GM23338 (cell line): ENCODE data around the gene FANCF. TPM values are rescaled to one million over a fixed set of nuclear protein-coding genes. Genes with fewer than 3 reads are reported as not detected.
A peak's percentile ranks its signal among the peaks of the same experiment; 100 is the strongest.

Source experiments
- ATAC-seq: fragments of 200-7000 bp; cut with Tn5 transposase; 3 replicates; pipeline ENCODE4 v1.9.1; 2020
- DNase-seq: peaks from one replicate; pipeline ENCODE4 v3.0.0-alpha.2; 2015; ENCODE audit warnings: low spot score
- H2AFZ ChIP-seq: fragments of 200-600 bp; sonication (generic); 2 replicates; pipeline ENCODE4 v1.8.0; 2016; ENCODE audit warnings: antibody characterized with exemption, mild to moderate bottlenecking, moderate library complexity
- H3F3A ChIP-seq: fragments of 200-600 bp; sonication (generic); replicated peaks from 2 replicates; pipeline ENCODE4 v1.8.0; 2017; ENCODE audit warnings: antibody characterized with exemption, mixed run types, low read depth
- H3K27ac ChIP-seq: fragments of 200-600 bp; sonication (generic); 2 replicates; pipeline ENCODE4 v1.6.1; 2016; ENCODE audit warnings: low read depth
- H3K27me3 ChIP-seq: fragments of 200-600 bp; sonication (generic); 2 replicates; pipeline ENCODE4 v1.8.0; 2016; ENCODE audit warnings: mild to moderate bottlenecking, mixed run types, moderate library complexity; ENCODE audit not compliant: insufficient read depth
- H3K36me3 ChIP-seq: fragments of 200-600 bp; sonication (generic); 2 replicates; pipeline ENCODE4 v1.8.0; 2016; ENCODE audit warnings: mild to moderate bottlenecking; ENCODE audit not compliant: insufficient read depth
- H3K4me1 ChIP-seq: fragments of 200-600 bp; sonication (generic); 2 replicates; pipeline ENCODE4 v1.8.0; 2016; ENCODE audit warnings: mild to moderate bottlenecking, moderate library complexity; ENCODE audit not compliant: insufficient read depth
- H3K4me2 ChIP-seq: fragments of 200-600 bp; sonication (generic); 2 replicates; pipeline ENCODE4 v1.7.1; 2017; ENCODE audit warnings: mixed run types
- H3K4me3 ChIP-seq: fragments of 200-600 bp; sonication (generic); 2 replicates; pipeline ENCODE4 v1.6.1; 2016; ENCODE audit warnings: mixed run types
- H3K79me2 ChIP-seq: fragments of 200-600 bp; sonication (generic); replicated peaks from 2 replicates; pipeline ENCODE4 v1.8.0; 2017; ENCODE audit warnings: mild to moderate bottlenecking; ENCODE audit not compliant: insufficient read depth
- H3K9me2 ChIP-seq: fragments of 200-600 bp; sonication (generic); 2 replicates; pipeline ENCODE4 v1.8.0; 2017; ENCODE audit not compliant: insufficient read depth
- H4K20me1 ChIP-seq: fragments of 200-600 bp; sonication (generic); replicated peaks from 2 replicates; pipeline ENCODE4 v1.8.0; 2017; ENCODE audit warnings: mild to moderate bottlenecking; ENCODE audit not compliant: insufficient read depth
- H3K27ac Mint-ChIP-seq: 2 replicates; pipeline ENCODE4 v1.8.0; 2020; ENCODE audit warnings: inconsistent platforms, mild to moderate bottlenecking, moderate library complexity, mixed read lengths
- H3K27me3 Mint-ChIP-seq: 3 replicates; pipeline ENCODE4 v1.8.0; 2022; ENCODE audit warnings: low read depth, mild to moderate bottlenecking, moderate library complexity, mixed read lengths, inconsistent platforms; ENCODE audit not compliant: insufficient read depth, poor library complexity
- H3K36me3 Mint-ChIP-seq: 3 replicates; pipeline ENCODE4 v1.8.0; 2021; ENCODE audit warnings: low read depth, mild to moderate bottlenecking, inconsistent platforms, moderate library complexity, mixed read lengths
- H3K4me1 Mint-ChIP-seq: 3 replicates; pipeline ENCODE4 v1.8.0; 2020; ENCODE audit warnings: mild to moderate bottlenecking, inconsistent platforms, mixed read lengths
- H3K4me3 Mint-ChIP-seq: 3 replicates; pipeline ENCODE4 v1.8.0; 2021; ENCODE audit warnings: moderate library complexity, mild to moderate bottlenecking, inconsistent platforms, mixed read lengths
- H3K9me3 Mint-ChIP-seq: 3 replicates; pipeline ENCODE4 v1.8.0; 2020; ENCODE audit warnings: moderate library complexity, mild to moderate bottlenecking, inconsistent platforms, mixed read lengths
- CREB1 ChIP-seq: fragments of 250-450 bp; sonication (Bioruptor Pico); IDR thresholded peaks from 2 replicates; pipeline ENCODE4 v1.5.0; 2020; ENCODE audit warnings: low read depth, mild to moderate bottlenecking, moderate library complexity
- EZH2phosphoT487 ChIP-seq: fragments of 200-600 bp; sonication (generic); IDR thresholded peaks from one replicate; pipeline ENCODE4 v1.8.1; 2018; ENCODE audit warnings: antibody characterized with exemption; ENCODE audit not compliant: unreplicated experiment
- JUNB ChIP-seq: IDR thresholded peaks from one replicate; pipeline ENCODE4 v1.6.1; 2016; ENCODE audit warnings: antibody characterized with exemption; ENCODE audit not compliant: unreplicated experiment
- POLR2AphosphoS5 ChIP-seq: IDR thresholded peaks from 2 replicates; pipeline ENCODE4 v1.6.1; 2016; ENCODE audit warnings: antibody characterized with exemption, low read depth
- ZNF331 ChIP-seq: fragments of 250-450 bp; sonication (Bioruptor Pico); IDR thresholded peaks from 2 replicates; pipeline ENCODE4 v1.5.0; 2020; ENCODE audit warnings: low read depth, mild to moderate bottlenecking, moderate library complexity
- polyA plus RNA-seq: library from polyadenylated mRNA; unstranded; fragments of >200 nt; fragmentation: Nextera tagmentation; extraction: Ambion mirVana; gene quantifications from 2 replicates; pipeline ENCODE4 v1.2.1, GENCODE V29; 2016
- total RNA-seq: library from RNA; depleted of rRNA; stranded (reverse); fragments of >200 nt; shearing (Covaris generic); gene quantifications from 2 replicates; pipeline ENCODE4 v1.2.3, GENCODE V29; 2014
- TF ChIP-seq, protein P1 (sequence below): fragments of 250-450 bp; sonication (Bioruptor Pico); IDR thresholded peaks from 2 replicates; pipeline ENCODE4 v1.5.0; 2020; ENCODE audit warnings: mild to moderate bottlenecking, moderate library complexity
- TF ChIP-seq, protein P2 (sequence below): IDR thresholded peaks from one replicate; pipeline ENCODE4 v1.6.1; 2018; ENCODE audit warnings: antibody characterized with exemption; ENCODE audit not compliant: unreplicated experiment
- TF ChIP-seq, protein P3 (sequence below): IDR thresholded peaks from 2 replicates; pipeline ENCODE4 v1.6.1; 2016; ENCODE audit warnings: antibody characterized with exemption

FANCF gene
- total and polyA plus RNA-seq, 2 experiments from 2014 or later, result 17.0 to 31.8 TPM

DNA sequence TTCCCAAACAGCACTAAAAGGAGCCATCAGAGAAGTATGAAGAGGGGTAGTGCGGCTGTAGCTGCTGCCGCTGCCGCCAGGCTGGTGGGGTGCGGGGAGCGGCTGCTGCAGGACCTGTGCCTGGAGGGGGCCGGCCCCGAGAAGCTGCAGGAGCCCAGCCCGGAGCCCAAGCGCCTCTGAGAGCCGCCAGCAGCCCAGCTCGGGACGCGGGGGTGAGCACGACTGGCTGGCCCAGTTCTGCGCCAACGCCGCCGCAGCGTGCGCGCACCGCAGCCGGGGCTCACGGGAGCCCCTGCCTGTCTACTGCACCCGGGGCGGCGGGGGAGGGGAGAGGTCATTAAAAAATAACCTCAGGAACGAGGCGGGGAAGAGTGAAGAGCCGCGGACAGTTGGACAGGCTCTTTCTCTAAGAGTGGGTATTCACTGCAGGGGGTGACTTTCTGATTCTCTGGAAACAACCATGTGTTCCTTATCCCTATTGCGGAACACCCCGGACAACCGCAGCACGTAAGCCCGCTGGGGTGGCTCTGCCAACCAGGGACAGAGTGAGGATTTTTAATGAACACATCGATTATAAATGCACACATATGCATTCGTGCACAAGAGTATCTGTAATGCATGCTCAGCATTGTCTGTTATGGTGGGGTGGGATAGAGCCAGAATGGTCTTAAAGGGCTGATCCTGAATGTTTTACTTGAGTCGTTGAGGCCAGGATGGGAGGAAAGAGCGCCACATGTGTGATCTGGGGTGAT is 41.2 kb upstream of the FANCF start:
- no peaks in the 10 kb centered on the region for H3K36me3 ChIP-seq
- no peaks in the 10 kb centered on the region for H4K20me1 ChIP-seq
- no peaks in the 10 kb centered on the region for H3K79me2 ChIP-seq
- peaks cover 27% of the 10 kb centered on the region for H3K27me3 ChIP-seq
- peaks cover 5% of the 10 kb centered on the region for H3K27me3 Mint-ChIP-seq
- H3K9me3 Mint-ChIP-seq, result no peaks in the 10 kb centered on the region
- TF ChIP-seq ZNF331, result no peak
- TF ChIP-seq POLR2AphosphoS5, result no peak
- TF ChIP-seq, protein P1, sequence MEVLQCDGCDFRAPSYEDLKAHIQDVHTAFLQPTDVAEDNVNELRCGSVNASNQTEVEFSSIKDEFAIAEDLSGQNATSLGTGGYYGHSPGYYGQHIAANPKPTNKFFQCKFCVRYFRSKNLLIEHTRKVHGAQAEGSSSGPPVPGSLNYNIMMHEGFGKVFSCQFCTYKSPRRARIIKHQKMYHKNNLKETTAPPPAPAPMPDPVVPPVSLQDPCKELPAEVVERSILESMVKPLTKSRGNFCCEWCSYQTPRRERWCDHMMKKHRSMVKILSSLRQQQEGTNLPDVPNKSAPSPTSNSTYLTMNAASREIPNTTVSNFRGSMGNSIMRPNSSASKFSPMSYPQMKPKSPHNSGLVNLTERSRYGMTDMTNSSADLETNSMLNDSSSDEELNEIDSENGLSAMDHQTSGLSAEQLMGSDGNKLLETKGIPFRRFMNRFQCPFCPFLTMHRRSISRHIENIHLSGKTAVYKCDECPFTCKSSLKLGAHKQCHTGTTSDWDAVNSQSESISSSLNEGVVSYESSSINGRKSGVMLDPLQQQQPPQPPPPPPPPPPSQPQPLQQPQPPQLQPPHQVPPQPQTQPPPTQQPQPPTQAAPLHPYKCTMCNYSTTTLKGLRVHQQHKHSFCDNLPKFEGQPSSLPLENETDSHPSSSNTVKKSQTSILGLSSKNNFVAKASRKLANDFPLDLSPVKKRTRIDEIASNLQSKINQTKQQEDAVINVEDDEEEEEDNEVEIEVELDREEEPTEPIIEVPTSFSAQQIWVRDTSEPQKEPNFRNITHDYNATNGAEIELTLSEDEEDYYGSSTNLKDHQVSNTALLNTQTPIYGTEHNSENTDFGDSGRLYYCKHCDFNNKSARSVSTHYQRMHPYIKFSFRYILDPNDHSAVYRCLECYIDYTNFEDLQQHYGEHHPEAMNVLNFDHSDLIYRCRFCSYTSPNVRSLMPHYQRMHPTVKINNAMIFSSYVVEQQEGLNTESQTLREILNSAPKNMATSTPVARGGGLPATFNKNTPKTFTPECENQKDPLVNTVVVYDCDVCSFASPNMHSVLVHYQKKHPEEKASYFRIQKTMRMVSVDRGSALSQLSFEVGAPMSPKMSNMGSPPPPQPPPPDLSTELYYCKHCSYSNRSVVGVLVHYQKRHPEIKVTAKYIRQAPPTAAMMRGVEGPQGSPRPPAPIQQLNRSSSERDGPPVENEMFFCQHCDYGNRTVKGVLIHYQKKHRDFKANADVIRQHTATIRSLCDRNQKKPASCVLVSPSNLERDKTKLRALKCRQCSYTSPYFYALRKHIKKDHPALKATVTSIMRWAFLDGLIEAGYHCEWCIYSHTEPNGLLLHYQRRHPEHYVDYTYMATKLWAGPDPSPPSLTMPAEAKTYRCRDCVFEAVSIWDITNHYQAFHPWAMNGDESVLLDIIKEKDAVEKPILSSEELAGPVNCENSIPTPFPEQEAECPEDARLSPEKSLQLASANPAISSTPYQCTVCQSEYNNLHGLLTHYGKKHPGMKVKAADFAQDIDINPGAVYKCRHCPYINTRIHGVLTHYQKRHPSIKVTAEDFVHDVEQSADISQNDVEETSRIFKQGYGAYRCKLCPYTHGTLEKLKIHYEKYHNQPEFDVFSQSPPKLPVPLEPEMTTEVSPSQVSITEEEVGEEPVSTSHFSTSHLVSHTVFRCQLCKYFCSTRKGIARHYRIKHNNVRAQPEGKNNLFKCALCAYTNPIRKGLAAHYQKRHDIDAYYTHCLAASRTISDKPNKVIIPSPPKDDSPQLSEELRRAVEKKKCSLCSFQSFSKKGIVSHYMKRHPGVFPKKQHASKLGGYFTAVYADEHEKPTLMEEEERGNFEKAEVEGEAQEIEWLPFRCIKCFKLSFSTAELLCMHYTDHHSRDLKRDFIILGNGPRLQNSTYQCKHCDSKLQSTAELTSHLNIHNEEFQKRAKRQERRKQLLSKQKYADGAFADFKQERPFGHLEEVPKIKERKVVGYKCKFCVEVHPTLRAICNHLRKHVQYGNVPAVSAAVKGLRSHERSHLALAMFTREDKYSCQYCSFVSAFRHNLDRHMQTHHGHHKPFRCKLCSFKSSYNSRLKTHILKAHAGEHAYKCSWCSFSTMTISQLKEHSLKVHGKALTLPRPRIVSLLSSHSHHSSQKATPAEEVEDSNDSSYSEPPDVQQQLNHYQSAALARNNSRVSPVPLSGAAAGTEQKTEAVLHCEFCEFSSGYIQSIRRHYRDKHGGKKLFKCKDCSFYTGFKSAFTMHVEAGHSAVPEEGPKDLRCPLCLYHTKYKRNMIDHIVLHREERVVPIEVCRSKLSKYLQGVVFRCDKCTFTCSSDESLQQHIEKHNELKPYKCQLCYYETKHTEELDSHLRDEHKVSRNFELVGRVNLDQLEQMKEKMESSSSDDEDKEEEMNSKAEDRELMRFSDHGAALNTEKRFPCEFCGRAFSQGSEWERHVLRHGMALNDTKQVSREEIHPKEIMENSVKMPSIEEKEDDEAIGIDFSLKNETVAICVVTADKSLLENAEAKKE (CRISPR knock-in tag), result no peak
- TF ChIP-seq EZH2phosphoT487, result no peak
- TF ChIP-seq, protein P2, sequence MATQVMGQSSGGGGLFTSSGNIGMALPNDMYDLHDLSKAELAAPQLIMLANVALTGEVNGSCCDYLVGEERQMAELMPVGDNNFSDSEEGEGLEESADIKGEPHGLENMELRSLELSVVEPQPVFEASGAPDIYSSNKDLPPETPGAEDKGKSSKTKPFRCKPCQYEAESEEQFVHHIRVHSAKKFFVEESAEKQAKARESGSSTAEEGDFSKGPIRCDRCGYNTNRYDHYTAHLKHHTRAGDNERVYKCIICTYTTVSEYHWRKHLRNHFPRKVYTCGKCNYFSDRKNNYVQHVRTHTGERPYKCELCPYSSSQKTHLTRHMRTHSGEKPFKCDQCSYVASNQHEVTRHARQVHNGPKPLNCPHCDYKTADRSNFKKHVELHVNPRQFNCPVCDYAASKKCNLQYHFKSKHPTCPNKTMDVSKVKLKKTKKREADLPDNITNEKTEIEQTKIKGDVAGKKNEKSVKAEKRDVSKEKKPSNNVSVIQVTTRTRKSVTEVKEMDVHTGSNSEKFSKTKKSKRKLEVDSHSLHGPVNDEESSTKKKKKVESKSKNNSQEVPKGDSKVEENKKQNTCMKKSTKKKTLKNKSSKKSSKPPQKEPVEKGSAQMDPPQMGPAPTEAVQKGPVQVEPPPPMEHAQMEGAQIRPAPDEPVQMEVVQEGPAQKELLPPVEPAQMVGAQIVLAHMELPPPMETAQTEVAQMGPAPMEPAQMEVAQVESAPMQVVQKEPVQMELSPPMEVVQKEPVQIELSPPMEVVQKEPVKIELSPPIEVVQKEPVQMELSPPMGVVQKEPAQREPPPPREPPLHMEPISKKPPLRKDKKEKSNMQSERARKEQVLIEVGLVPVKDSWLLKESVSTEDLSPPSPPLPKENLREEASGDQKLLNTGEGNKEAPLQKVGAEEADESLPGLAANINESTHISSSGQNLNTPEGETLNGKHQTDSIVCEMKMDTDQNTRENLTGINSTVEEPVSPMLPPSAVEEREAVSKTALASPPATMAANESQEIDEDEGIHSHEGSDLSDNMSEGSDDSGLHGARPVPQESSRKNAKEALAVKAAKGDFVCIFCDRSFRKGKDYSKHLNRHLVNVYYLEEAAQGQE, result no peak
- no peak for TF ChIP-seq CREB1 (CRISPR knock-in tag)
- TF ChIP-seq, protein P3, sequence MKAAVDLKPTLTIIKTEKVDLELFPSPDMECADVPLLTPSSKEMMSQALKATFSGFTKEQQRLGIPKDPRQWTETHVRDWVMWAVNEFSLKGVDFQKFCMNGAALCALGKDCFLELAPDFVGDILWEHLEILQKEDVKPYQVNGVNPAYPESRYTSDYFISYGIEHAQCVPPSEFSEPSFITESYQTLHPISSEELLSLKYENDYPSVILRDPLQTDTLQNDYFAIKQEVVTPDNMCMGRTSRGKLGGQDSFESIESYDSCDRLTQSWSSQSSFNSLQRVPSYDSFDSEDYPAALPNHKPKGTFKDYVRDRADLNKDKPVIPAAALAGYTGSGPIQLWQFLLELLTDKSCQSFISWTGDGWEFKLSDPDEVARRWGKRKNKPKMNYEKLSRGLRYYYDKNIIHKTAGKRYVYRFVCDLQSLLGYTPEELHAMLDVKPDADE, result no peak
- no peak for TF ChIP-seq JUNB
- H3K4me1 Mint-ChIP-seq, result peaks cover 22% of the 10 kb centered on the region
- H3K27ac Mint-ChIP-seq, result no peak overlapping the region
- peaks cover 16% of the 10 kb centered on the region for H3K4me1 ChIP-seq
- H3K4me3 ChIP-seq, result peak overlapping the region; percentile 72
- peak overlapping the region; percentile 78 for H3K4me3 Mint-ChIP-seq
- H3F3A ChIP-seq, result no peaks in the 10 kb centered on the region
- ATAC-seq (peak; percentile 99), DNase-seq (peak; percentile 84)
- H3K4me2 ChIP-seq, result peak overlapping the region; percentile 92
- no peaks in the 10 kb centered on the region for H3K9me2 ChIP-seq
- H2AFZ ChIP-seq, result peak overlapping the region; percentile 99
- H3K36me3 Mint-ChIP-seq, result no peaks in the 10 kb centered on the region
- no peak overlapping the region for H3K27ac ChIP-seq
